ENCODE measurements around the gene SNF8. TPM values are rescaled to one million over a fixed set of nuclear protein-coding genes. Genes with fewer than 3 reads are reported as not detected.

SNF8 gene
- total and polyA plus RNA-seq, 2 donors (not counting 1 experiment from before 2014, with no cell fraction given), result 84.2 to 109 TPM

DNA sequence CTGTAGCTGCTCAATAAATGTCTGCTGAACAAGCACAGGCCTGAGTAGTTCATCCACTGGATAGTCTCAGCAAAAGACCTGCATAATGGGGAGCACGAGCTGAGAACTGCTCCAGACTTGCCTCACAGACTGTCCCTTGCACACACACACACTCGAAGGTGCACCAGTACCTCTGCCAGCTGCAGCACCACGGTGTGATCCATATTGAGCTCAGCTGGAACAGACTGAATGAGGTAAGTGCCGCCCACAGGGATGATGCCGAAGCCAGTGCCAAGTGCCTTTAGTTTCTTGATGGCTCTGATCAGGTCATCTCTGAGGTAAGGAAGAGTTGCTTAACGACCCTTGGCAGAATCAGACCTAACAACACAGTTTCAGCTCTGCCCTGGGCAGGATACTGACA lies 11.6 kb downstream of the SNF8 start:
- H3K36me3 ChIP-seq (ENCODE audit: control insufficient read depth, insufficient read depth, low read length), result peaks cover 22% of the 10 kb centered on the region

GRCh38 chr17:48930435-48930873 lies 14.2 kb downstream of the SNF8 start:
- Histone ChIP-seq H3K79me2 (ENCODE audit: control insufficient read depth, insufficient read depth, low read length) (no peaks in the 10 kb centered on the region), H3K4me1 (ENCODE audit: control insufficient read depth, extremely low read depth, insufficient read depth, low read length) (no peaks in the 10 kb centered on the region), H3K4me3 (replicated peaks in 1 of 4; ENCODE audit: control extremely low read depth in 1 of 4, insufficient read depth in 1 of 4, low read depth in 3 of 4, low read length in 4 of 4) (no peak overlapping the region), H3K27ac (ENCODE audit: insufficient read depth, low read length) (no peak overlapping the region), H2AFZ (ENCODE audit: low read length) (no peak overlapping the region), H3K36me3 (ENCODE audit: control insufficient read depth, insufficient read depth, low read length) (peaks cover 26% of the 10 kb centered on the region), H3K4me2 (ENCODE audit: extremely low read depth, insufficient read depth, low read length) (no peak overlapping the region), H3K9me3 (ENCODE audit: control insufficient read depth, insufficient read depth, low read depth, low read length) (no peaks in the 10 kb centered on the region), H3K9ac (ENCODE audit: insufficient read depth, low read length) (no peak overlapping the region), H3K27me3 (ENCODE audit: control insufficient read depth, insufficient read depth, low read length) (no peaks in the 10 kb centered on the region), H4K20me1 (ENCODE audit: control insufficient read depth, extremely low read depth, insufficient read depth, low read length) (no peaks in the 10 kb centered on the region)
- TF ChIP-seq EZH2 (IDR thresholded peaks at IDR 0.05; ENCODE audit: low read length, missing control alignments), result no peak
- DNase-seq (ENCODE audit: low read depth in 2 of 2), result no peak

More for the DNA sequence above, 11.6 kb downstream of the SNF8 start:
- Histone ChIP-seq H3K4me3 (replicated peaks in 1 of 4; ENCODE audit: control extremely low read depth in 1 of 4, insufficient read depth in 1 of 4, low read depth in 3 of 4, low read length in 4 of 4) (no peak overlapping the region), H3K79me2 (ENCODE audit: control insufficient read depth, insufficient read depth, low read length) (no peaks in the 10 kb centered on the region), H3K9me3 (ENCODE audit: control insufficient read depth, insufficient read depth, low read depth, low read length) (no peaks in the 10 kb centered on the region), H4K20me1 (ENCODE audit: control insufficient read depth, extremely low read depth, insufficient read depth, low read length) (no peaks in the 10 kb centered on the region), H2AFZ (ENCODE audit: low read length) (no peak overlapping the region), H3K9ac (ENCODE audit: insufficient read depth, low read length) (no peak overlapping the region), H3K4me2 (ENCODE audit: extremely low read depth, insufficient read depth, low read length) (no peak overlapping the region), H3K27me3 (ENCODE audit: control insufficient read depth, insufficient read depth, low read length) (no peaks in the 10 kb centered on the region), H3K27ac (ENCODE audit: insufficient read depth, low read length) (no peak overlapping the region), H3K4me1 (ENCODE audit: control insufficient read depth, extremely low read depth, insufficient read depth, low read length) (no peaks in the 10 kb centered on the region)
- TF ChIP-seq EZH2 (IDR thresholded peaks at IDR 0.05; ENCODE audit: low read length, missing control alignments), result no peak
- TF ChIP-seq, protein P1, sequence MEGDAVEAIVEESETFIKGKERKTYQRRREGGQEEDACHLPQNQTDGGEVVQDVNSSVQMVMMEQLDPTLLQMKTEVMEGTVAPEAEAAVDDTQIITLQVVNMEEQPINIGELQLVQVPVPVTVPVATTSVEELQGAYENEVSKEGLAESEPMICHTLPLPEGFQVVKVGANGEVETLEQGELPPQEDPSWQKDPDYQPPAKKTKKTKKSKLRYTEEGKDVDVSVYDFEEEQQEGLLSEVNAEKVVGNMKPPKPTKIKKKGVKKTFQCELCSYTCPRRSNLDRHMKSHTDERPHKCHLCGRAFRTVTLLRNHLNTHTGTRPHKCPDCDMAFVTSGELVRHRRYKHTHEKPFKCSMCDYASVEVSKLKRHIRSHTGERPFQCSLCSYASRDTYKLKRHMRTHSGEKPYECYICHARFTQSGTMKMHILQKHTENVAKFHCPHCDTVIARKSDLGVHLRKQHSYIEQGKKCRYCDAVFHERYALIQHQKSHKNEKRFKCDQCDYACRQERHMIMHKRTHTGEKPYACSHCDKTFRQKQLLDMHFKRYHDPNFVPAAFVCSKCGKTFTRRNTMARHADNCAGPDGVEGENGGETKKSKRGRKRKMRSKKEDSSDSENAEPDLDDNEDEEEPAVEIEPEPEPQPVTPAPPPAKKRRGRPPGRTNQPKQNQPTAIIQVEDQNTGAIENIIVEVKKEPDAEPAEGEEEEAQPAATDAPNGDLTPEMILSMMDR (conservative IDR thresholded peaks at IDR 0.05 in 1 of 2, IDR thresholded peaks at IDR 0.05 in 1 of 2; ENCODE audit: low read depth in 1 of 2, low read length in 2 of 2), result no peak
- no peak for DNase-seq (ENCODE audit: low read depth in 2 of 2)

DNA sequence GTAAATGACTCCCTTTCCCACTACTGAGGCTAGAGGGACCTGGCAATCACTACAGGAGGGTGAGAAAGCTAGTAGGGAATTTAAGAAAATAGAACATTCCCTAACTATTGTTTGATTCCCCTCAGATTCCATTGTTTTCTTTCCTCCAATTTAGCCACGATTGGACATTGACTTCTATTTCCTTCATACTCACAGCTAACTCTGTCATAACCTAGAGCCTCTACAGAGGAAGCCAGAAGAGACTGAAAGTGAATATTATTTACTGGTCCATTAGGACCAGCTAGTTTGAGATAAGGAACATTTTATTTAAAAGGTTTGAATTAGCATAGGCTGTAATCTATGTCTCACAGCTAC lies 14.9 kb downstream of the SNF8 start:
- Histone ChIP-seq H3K4me2 (ENCODE audit: extremely low read depth, insufficient read depth, low read length) (no peak overlapping the region), H3K9ac (ENCODE audit: insufficient read depth, low read length) (no peak overlapping the region), H3K4me3 (replicated peaks in 1 of 4; ENCODE audit: control extremely low read depth in 1 of 4, insufficient read depth in 1 of 4, low read depth in 3 of 4, low read length in 4 of 4) (no peak overlapping the region), H3K27me3 (ENCODE audit: control insufficient read depth, insufficient read depth, low read length) (no peaks in the 10 kb centered on the region), H3K4me1 (ENCODE audit: control insufficient read depth, extremely low read depth, insufficient read depth, low read length) (no peaks in the 10 kb centered on the region), H3K9me3 (ENCODE audit: control insufficient read depth, insufficient read depth, low read depth, low read length) (no peaks in the 10 kb centered on the region), H3K36me3 (ENCODE audit: control insufficient read depth, insufficient read depth, low read length) (peaks cover 29% of the 10 kb centered on the region), H2AFZ (ENCODE audit: low read length) (no peak overlapping the region), H3K27ac (ENCODE audit: insufficient read depth, low read length) (no peak overlapping the region), H3K79me2 (ENCODE audit: control insufficient read depth, insufficient read depth, low read length) (no peaks in the 10 kb centered on the region), H4K20me1 (ENCODE audit: control insufficient read depth, extremely low read depth, insufficient read depth, low read length) (no peaks in the 10 kb centered on the region)
- TF ChIP-seq, protein P1 (conservative IDR thresholded peaks at IDR 0.05 in 1 of 2, IDR thresholded peaks at IDR 0.05 in 1 of 2; ENCODE audit: low read depth in 1 of 2, low read length in 2 of 2), result no peak
- TF ChIP-seq EZH2 (IDR thresholded peaks at IDR 0.05; ENCODE audit: low read length, missing control alignments), result no peak
- no peak for DNase-seq (ENCODE audit: low read depth in 2 of 2)
